ENCODE data around the gene PLEKHG4. TPM values are rescaled to one million over a fixed set of nuclear protein-coding genes. Genes with fewer than 3 reads are reported as not detected.

PLEKHG4 gene
- total RNA-seq, 1 experiment from 2014 or later: 13.9 TPM

- Histone ChIP-seq H3K9me3 (ENCODE audit: control insufficient read depth, low read depth, low read length) (no peaks in the 10 kb centered on the region), H2BK15ac (ENCODE audit: low read depth, low read length) (no peak overlapping the region), H2BK5ac (ENCODE audit: insufficient read length, low read length) (no peak overlapping the region), H2BK12ac (ENCODE audit: insufficient read length, low read depth, low read length) (no peak overlapping the region), H3K9ac (ENCODE audit: extremely low read depth, insufficient read length, low read length) (no peak overlapping the region), H3T11ph (ENCODE audit: low read length) (no peak overlapping the region), H3K4me2 (ENCODE audit: insufficient read depth, insufficient read length, low read length) (no peak overlapping the region), H3K27ac (ENCODE audit: insufficient read length, low read depth, low read length) (no peak overlapping the region), H3K4ac (ENCODE audit: low read depth, low read length) (no peak overlapping the region), H4K20me1 (ENCODE audit: control insufficient read depth, insufficient read depth, insufficient read length) (no peaks in the 10 kb centered on the region), H3K23ac (ENCODE audit: insufficient read length, low read depth, low read length) (no peak overlapping the region), H4K5ac (ENCODE audit: insufficient read length, low read depth, low read length) (no peak overlapping the region), H2BK120ac (ENCODE audit: low read depth, low read length, poor library complexity, severe bottlenecking) (no peak overlapping the region), H3K18ac (ENCODE audit: insufficient read length, low read depth, low read length) (no peak overlapping the region), H2AK5ac (ENCODE audit: insufficient read length, low read length) (no peak overlapping the region), H3K79me2 (ENCODE audit: insufficient read depth, low read length) (no peaks in the 10 kb centered on the region), H2BK20ac (ENCODE audit: low read depth, low read length, poor library complexity, severe bottlenecking) (no peak overlapping the region), H3K27me3 (ENCODE audit: insufficient read depth, low read length) (no peaks in the 10 kb centered on the region; the same call in 1 of the 2 replicates), H3K23me2 (ENCODE audit: insufficient read length, low read depth, low read length, poor library complexity, severe bottlenecking) (no peaks in the 10 kb centered on the region), H4K91ac (ENCODE audit: insufficient read length, low read depth, low read length) (no peak overlapping the region), H3K4me1 (ENCODE audit: insufficient read depth, low read length) (no peaks in the 10 kb centered on the region), H4K8ac (replicated peaks; ENCODE audit: insufficient read length, low read depth, low read length) (no peak overlapping the region), H3K79me1 (ENCODE audit: insufficient read depth, low read depth, low read length, poor library complexity, severe bottlenecking) (no peaks in the 10 kb centered on the region), H2AFZ (ENCODE audit: low read length) (no peak overlapping the region), H3K14ac (ENCODE audit: insufficient read depth, low read length) (no peak overlapping the region), H3K56ac (ENCODE audit: insufficient read length, low read depth, low read length) (no peak overlapping the region)
- WGBS (ENCODE audit: extremely low coverage, insufficient read length, low lambda C conversion rate): no CpG with 5 or more reads among the region's 5 CpGs
- Mint-ChIP-seq H3K9me3 (no peaks in the 10 kb centered on the region), H3K4me1 (peaks cover 0 to 4% of the 10 kb centered on the region in 2 experiments; a peak in 1 of 4 replicates), H3K4me3 (no peak overlapping the region), H3K27me3 (ENCODE audit: low read depth) (peaks cover 24% of the 10 kb centered on the region), H3K27ac (no peak overlapping the region), H3K36me3 (ENCODE audit: insufficient read depth in 1 of 3, low read depth in 3 of 3) (no peaks in the 10 kb centered on the region; a peak in 2 of 7 replicates)
- no peak for DNase-seq
- no peak for TF ChIP-seq CTCF (conservative IDR thresholded peaks at IDR 0.05)
Measured at GRCh38 chr16:67264866-67265265, 14.5 kb upstream of the PLEKHG4 start.

Data from H9 (cell line).